Esophagus squamous epithelium (tissue), 5 donors: ENCODE data around the gene PRKCA. TPM values are rescaled to one million over a fixed set of nuclear protein-coding genes. Genes with fewer than 3 reads are reported as not detected.

Experiments
- DNase-seq: peaks from one replicate; lab custom pipeline; 2025; lab: John Stamatoyannopoulos, UW
- H3K27ac ChIP-seq, 4 donors: fragments of 200-600 bp; sonication (generic); one replicate each; pipeline ENCODE4 v1.5.1; 2016 to 2019; ENCODE audit warnings: mild to moderate bottlenecking in 1 of 4
- H3K27me3 ChIP-seq, 4 donors: fragments of 200-600 bp; sonication (generic); 1 replicate in 3 of 4; 2 replicates in 1 of 4; pipeline versions ENCODE4 v1.5.1 to v1.6.0; 2017 to 2021; ENCODE audit warnings: antibody characterized with exemption in 1 of 4
- H3K36me3 ChIP-seq, 3 donors: fragments of 200-600 bp; sonication (generic); one replicate each; pipeline ENCODE4 v1.5.1; 2016 to 2019
- H3K4me1 ChIP-seq, 3 donors: fragments of 200-600 bp; sonication (generic); one replicate each; pipeline ENCODE4 v1.5.1; 2017 to 2019
- H3K4me3 ChIP-seq, 4 donors: fragments of 200-600 bp; sonication (generic); 1 replicate in 3 of 4; 2 replicates in 1 of 4; pipeline ENCODE4 v1.5.1; 2016 to 2019; ENCODE audit warnings: mild to moderate bottlenecking in 2 of 4, moderate library complexity in 1 of 4
- H3K9me3 ChIP-seq, 3 donors: fragments of 200-600 bp; sonication (generic); one replicate each; pipeline ENCODE4 v1.5.1; 2016 to 2019
- CTCF ChIP-seq, 6 experiments: fragments of 450-650 bp in 4 of 6; fragments of 200-600 bp in 2 of 6; sonication (generic) in 2 of 6; IDR thresholded peaks; one replicate each; pipeline ENCODE4 v1.5.1; 2016 to 2019; ENCODE audit warnings: antibody characterized with exemption in 6 of 6, mild to moderate bottlenecking in 4 of 6, moderate library complexity in 4 of 6
- POLR2A ChIP-seq, 4 donors: fragments of 450-650 bp; IDR thresholded peaks; one replicate each; pipeline ENCODE4 v1.6.1; 2017; ENCODE audit warnings: antibody characterized with exemption in 4 of 4, mild to moderate bottlenecking in 4 of 4, moderate library complexity in 3 of 4
- WGBS, 2 donors: methylation state at CpG; one replicate each; pipeline ENCODE4 v1.1.5; 2018; 5-methylcytosine and 5-hydroxymethylcytosine counted together
- intact Hi-C: fragments of 100-400 bp; cut with DNase I; formaldehyde crosslinking; loops from one replicate; pipeline ENCODE4 v1.15.0; 2022
- total RNA-seq, 4 donors: library from RNA; depleted of rRNA; stranded (reverse); fragments of >200 nt; gene quantifications; one replicate each; pipeline ENCODE4 v1.1.0, GENCODE V29; 2016
- donor health status: DM: yes; HTN: yes; CAD: no.

PRKCA gene
- total RNA-seq, 4 donors from 2014 or later: 2.4 to 9.2 (median 4.2) TPM

DNA sequence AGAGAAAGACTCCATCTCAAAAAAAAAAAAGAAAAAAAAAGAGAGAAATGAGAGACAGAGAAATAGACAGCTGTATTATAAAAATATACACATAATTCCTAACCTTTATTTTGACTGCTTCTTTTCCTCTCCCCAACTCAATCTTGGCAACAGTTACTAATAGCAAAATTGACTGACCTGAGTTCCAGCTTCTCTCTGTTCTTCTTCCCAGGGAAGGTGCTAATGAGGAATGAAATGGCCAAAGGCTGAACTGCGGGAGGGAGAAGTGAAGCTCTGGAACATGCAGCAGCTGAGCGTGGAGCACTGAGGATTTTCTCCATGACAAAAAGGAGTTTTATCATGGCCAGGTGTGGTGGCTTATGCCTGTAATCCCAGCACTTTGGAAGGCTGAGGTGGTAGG lies 25.2 kb upstream of the PRKCA start:
- Histone ChIP-seq H3K27ac (no peak overlapping the region), H3K36me3 (no peaks in the 10 kb centered on the region), H3K9me3 (no peaks in the 10 kb centered on the region), H3K4me1 (peaks cover 0 to 20% (median 0%) of the 10 kb centered on the region in 3 donors), H3K27me3 (no peaks in the 10 kb centered on the region), H3K4me3 (no peak overlapping the region)
- intact Hi-C loops: no loop called here
- DNase-seq: no peak
- WGBS, 2 donors: 89 to 100% methylated on average over 2 of the region's 2 CpGs
- TF ChIP-seq CTCF (IDR thresholded peaks at IDR 0.05): no peak
- no peak for TF ChIP-seq POLR2A (IDR thresholded peaks at IDR 0.05)

DNA sequence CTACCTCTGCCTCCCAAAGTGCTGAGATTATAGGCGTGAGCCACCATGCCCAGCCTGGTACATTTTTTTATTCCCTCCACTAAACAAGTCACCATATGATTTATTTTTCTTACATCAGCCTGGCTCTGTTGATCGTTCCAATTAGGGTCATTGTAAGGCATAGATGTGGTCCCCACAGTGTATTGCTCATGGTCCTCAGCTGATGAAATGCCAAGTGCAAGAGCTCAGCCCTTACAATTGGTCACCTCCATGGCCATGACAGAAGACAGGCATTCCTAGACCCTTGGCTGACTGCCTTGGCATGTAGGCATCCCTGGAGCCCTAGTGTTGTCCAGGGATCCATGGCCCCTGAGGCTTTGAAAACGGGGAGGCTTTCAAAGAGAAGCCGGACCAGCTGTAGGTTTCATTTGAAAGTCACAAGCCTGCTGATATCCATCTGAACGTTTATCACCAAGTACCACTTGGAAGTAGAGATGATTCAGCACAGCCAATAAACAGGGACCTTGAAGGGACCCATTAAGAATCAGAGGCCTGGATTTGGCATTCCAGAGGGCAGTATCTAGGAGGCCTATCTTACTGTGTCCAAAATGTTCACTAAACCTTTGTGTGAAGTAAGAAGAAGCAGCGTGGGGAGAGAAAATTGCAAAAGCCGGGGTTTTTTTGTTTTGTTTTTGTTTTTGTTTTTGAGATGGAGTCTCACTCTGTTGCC lies 20.6 kb upstream of the PRKCA start:
- intact Hi-C loops: no loop called here
- no peak overlapping the region for H3K27ac ChIP-seq
- DNase-seq: no peak
- no peaks in the 10 kb centered on the region for H3K4me1 ChIP-seq
- WGBS, 2 donors: 81 to 82% methylated on average over 7 of the region's 7 CpGs
- H3K27me3 ChIP-seq: no peaks in the 10 kb centered on the region
- H3K9me3 ChIP-seq: no peaks in the 10 kb centered on the region
- TF ChIP-seq POLR2A (IDR thresholded peaks at IDR 0.05) (no peak), CTCF (IDR thresholded peaks at IDR 0.05) (no peak)
- H3K4me3 ChIP-seq: no peak overlapping the region
- no peaks in the 10 kb centered on the region for H3K36me3 ChIP-seq

DNA sequence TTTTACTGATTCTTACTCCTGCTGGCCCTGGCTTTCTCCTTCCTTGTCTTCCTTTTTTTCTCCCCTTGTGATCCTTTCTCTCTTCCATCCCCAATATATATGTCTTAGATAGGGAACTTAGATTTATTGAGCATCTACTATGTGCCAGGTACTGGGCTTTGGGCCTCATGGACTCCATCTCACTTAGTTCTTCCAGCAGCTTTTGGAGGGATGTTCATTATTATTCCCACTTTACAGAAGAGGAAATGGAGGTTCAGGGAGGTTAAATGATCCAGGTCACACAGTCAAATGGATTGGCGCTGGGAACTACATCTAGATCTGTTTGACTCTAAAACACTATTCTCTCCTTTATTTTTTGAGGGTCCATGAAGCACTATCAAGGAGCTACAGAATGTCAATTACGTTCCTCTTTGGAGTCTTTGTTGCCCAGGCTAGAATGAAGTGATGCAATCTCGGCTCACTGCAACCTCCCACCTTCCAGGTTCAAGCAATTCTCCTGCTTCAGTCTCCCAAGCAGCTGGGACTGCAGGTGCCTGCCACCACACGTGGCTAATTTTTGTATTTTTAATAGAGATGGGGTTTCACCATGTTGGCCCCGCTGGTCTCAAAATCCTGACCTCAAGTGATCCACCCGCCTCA lies 19.0 kb upstream of the PRKCA start:
- Histone ChIP-seq H3K9me3 (no peaks in the 10 kb centered on the region), H3K4me3 (no peak overlapping the region), H3K4me1 (no peaks in the 10 kb centered on the region), H3K27me3 (peaks cover 0 to 5% (median 0%) of the 10 kb centered on the region in 4 donors), H3K27ac (no peak overlapping the region), H3K36me3 (no peaks in the 10 kb centered on the region)
- intact Hi-C loops: no loop called here
- no peak for DNase-seq
- TF ChIP-seq CTCF (IDR thresholded peaks at IDR 0.05) (no peak), POLR2A (IDR thresholded peaks at IDR 0.05) (no peak)
- 76 to 97% methylated on average over 5 to 6 of the region's 6 CpGs for WGBS, 2 donors

DNA sequence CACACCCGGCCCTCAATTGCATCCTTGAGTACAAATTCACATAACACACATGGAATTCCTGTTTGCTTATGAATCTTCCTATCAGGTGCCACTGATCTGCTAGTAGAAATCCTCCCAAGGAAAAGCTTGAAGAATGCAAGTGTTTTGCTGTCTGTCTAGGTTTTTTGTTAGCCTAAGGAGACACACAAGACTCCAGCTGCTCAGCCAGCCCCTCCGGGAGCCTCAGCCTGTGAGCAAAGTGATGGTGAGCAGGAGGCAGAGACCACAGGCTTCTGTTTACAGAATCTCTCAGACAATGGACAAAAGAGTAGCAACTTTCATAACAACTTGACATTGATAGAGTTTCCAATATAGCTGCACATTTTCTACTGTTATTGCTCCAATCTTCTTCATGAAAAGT lies 18.4 kb upstream of the PRKCA start:
- Histone ChIP-seq H3K27ac (no peak overlapping the region), H3K4me3 (no peak overlapping the region), H3K27me3 (peaks cover 0 to 11% (median 0%) of the 10 kb centered on the region in 4 donors), H3K4me1 (no peaks in the 10 kb centered on the region), H3K36me3 (no peaks in the 10 kb centered on the region), H3K9me3 (no peaks in the 10 kb centered on the region)
- no peak for DNase-seq
- intact Hi-C loops: no loop called here
- 73 to 86% methylated on average over 1 to 2 of the region's 2 CpGs for WGBS, 2 donors
- TF ChIP-seq CTCF (IDR thresholded peaks at IDR 0.05) (no peak), POLR2A (IDR thresholded peaks at IDR 0.05) (no peak)

DNA sequence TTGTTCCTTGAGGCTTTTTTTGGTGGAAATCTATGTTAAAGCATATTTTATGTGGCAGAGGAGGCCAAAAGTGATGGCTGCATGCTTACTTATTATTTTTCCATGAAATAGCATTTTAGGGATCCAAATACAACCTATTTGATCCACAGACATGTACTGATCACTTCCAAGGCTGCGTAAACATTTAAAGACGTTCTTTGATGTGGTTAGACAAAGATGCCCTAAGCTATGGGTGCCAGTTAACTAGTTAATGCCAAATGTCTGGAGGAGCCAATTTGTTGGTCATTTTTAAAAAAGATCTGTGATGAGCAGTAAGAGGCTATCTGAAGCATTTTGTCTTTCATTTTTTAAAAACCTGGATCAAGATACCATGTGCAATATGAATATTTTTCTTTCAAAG lies 17.3 kb upstream of the PRKCA start:
- no peak for DNase-seq
- WGBS, 2 donors: 27 to 35% methylated on average over 2 of the region's 2 CpGs

More for the DNA sequence above, 17.3 kb upstream of the PRKCA start:
- H3K9me3 ChIP-seq: no peaks in the 10 kb centered on the region
- intact Hi-C loops: no loop called here
- no peak overlapping the region for H3K4me3 ChIP-seq
- no peak overlapping the region for H3K27ac ChIP-seq
- H3K36me3 ChIP-seq: no peaks in the 10 kb centered on the region
- peaks cover 0 to 12% (median 0%) of the 10 kb centered on the region in 4 donors for H3K27me3 ChIP-seq
- no peaks in the 10 kb centered on the region for H3K4me1 ChIP-seq
- no peak for TF ChIP-seq CTCF (IDR thresholded peaks at IDR 0.05)
- TF ChIP-seq POLR2A (IDR thresholded peaks at IDR 0.05): no peak
